Measurements from ENCODE around the gene RNU6-9. TPM values are rescaled to one million over a fixed set of nuclear protein-coding genes. Genes with fewer than 3 reads are reported as not detected.

The RNU6-9 gene
- total RNA-seq (ENCODE audit: low replicate concordance), result not detected in 2 replicates

DNA sequence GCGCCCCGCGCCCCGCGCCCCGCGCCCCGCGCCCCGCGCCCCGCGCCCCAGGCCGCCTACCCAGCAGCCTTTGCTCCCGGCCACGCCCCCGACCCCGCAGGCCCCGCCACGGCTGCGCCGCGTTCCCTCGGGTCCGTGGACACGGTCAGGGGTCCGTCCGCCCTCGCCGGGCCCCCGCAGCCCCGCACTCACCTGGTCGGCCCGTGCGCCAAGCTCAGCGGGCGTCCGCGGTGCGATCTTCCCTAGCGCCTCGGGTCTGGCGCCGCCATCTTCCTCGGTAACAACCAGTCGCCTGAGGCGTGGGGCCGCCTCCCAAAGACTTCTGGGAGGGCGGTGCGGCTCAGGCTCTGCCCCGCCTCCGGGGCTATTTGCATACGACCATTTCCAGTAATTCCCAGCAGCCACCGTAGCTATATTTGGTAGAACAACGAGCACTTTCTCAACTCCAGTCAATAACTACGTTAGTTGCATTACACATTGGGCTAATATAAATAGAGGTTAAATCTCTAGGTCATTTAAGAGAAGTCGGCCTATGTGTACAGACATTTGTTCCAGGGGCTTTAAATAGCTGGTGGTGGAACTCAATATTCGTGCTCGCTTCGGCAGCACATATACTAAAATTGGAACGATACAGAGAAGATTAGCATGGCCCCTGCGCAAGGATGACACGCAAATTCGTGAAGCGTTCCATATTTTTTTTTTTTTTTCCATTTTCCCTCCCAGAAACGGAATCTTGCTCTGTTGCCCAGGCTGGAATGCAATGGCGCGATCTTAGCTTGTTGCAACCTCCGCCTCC lies at the start of gene RNU6-9, which contains the start of gene MED16:
TSS of gene RNU6-9 (plus strand) at position 591 of the 796 bp plus-strand sequence.
TSS of gene MED16 (minus strand) at position 294 of the 796 bp plus-strand sequence. CDS start 2,056 bp downstream, outside the sequence.
- H3K27me3 Mint-ChIP-seq (ENCODE audit: insufficient read depth, low read depth), result peaks cover 14% of the 10 kb centered on the region
- H4K20me1 ChIP-seq (ENCODE audit: low read depth), result peaks cover 16% of the 10 kb centered on the region
- TF ChIP-seq, protein P1, sequence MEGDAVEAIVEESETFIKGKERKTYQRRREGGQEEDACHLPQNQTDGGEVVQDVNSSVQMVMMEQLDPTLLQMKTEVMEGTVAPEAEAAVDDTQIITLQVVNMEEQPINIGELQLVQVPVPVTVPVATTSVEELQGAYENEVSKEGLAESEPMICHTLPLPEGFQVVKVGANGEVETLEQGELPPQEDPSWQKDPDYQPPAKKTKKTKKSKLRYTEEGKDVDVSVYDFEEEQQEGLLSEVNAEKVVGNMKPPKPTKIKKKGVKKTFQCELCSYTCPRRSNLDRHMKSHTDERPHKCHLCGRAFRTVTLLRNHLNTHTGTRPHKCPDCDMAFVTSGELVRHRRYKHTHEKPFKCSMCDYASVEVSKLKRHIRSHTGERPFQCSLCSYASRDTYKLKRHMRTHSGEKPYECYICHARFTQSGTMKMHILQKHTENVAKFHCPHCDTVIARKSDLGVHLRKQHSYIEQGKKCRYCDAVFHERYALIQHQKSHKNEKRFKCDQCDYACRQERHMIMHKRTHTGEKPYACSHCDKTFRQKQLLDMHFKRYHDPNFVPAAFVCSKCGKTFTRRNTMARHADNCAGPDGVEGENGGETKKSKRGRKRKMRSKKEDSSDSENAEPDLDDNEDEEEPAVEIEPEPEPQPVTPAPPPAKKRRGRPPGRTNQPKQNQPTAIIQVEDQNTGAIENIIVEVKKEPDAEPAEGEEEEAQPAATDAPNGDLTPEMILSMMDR (IDR thresholded peaks at IDR 0.05), result no peak
- no peak for TF ChIP-seq EZH2phosphoT487 (IDR thresholded peaks at IDR 0.05)
- no peak for TF ChIP-seq EZH2 (IDR thresholded peaks at IDR 0.05)
- H3K4me1 Mint-ChIP-seq, result peaks cover 14% of the 10 kb centered on the region
- peaks cover 14% of the 10 kb centered on the region for H3F3A ChIP-seq (ENCODE audit: low read depth)
- H3K9me3 Mint-ChIP-seq, result no peaks in the 10 kb centered on the region
- no peaks in the 10 kb centered on the region for H3K27me3 ChIP-seq
- peak within 1 kb of the TSS; percentile 96 for H3K27ac ChIP-seq
- peak within 1 kb of the TSS; percentile 85 for H3K9ac ChIP-seq
- peaks cover 5% of the 10 kb centered on the region for H3K36me3 Mint-ChIP-seq
- H3K27ac Mint-ChIP-seq, result peak within 1 kb of the TSS; percentile 100
- peak within 1 kb of the TSS; percentile 95 for H3K4me3 Mint-ChIP-seq
- H3K4me1 ChIP-seq, result no peaks in the 10 kb centered on the region
- DNase-seq (ENCODE audit: low spot score), result peak; percentile 98
- peak within 1 kb of the TSS; percentile 97 for H3K4me3 ChIP-seq
- no peaks in the 10 kb centered on the region for H3K9me3 ChIP-seq (ENCODE audit: low read depth)
- peak within 1 kb of the TSS; percentile 95 for H3K4me2 ChIP-seq
- peak within 1 kb of the TSS; percentile 53 for H2AFZ ChIP-seq (replicated peaks)
- H3K79me2 ChIP-seq (ENCODE audit: low read depth), result peaks cover 15% of the 10 kb centered on the region
- no peaks in the 10 kb centered on the region for H3K36me3 ChIP-seq

DNA sequence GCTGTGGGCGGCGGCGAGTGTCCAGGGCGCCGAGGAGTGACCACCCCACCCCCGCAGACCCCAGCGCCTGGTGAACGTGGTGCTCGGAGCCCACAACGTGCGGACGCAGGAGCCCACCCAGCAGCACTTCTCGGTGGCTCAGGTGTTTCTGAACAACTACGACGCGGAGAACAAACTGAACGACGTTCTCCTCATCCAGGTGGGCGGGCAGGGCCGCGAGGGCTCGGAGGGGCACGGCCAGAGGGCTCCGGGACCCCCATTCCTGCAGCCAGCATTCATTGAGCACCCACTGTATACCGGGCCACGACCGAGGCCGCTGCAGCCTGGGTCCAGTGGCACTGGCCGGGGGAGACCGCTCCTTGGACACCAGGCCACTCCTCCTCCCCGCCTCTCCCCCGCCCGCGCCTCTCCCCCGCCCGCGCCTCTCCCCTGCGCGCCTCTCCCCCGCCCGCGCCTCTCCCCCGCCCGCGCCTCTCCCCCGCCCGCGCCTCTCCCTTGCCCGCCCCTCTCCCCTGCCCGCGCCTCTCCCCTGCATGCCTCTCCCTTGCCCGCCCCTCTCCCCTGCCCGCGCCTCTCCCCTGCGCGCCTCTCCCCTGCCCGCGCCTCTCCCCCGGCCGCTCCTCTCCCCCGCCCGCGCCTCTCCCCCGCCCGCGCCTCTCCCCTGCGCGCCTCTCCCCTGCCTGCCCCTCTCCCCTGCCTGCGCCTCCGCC lies 49.3 kb upstream of the RNU6-9 start:
- Mint-ChIP-seq H3K4me1 (peaks cover 17% of the 10 kb centered on the region), H3K36me3 (no peaks in the 10 kb centered on the region), H3K27ac (no peak overlapping the region), H3K27me3 (ENCODE audit: insufficient read depth, low read depth) (peaks cover 32% of the 10 kb centered on the region), H3K9me3 (peaks cover 3% of the 10 kb centered on the region), H3K4me3 (peak overlapping the region; percentile 64)
- Histone ChIP-seq H3F3A (ENCODE audit: low read depth) (peaks cover 18% of the 10 kb centered on the region), H4K20me1 (ENCODE audit: low read depth) (no peaks in the 10 kb centered on the region), H3K4me1 (peaks cover 3% of the 10 kb centered on the region), H3K4me3 (peak overlapping the region; percentile 41), H3K4me2 (peak overlapping the region; percentile 83), H3K36me3 (no peaks in the 10 kb centered on the region), H2AFZ (replicated peaks) (no peak overlapping the region), H3K27me3 (peaks cover 46% of the 10 kb centered on the region), H3K9ac (no peak overlapping the region), H3K27ac (no peak overlapping the region), H3K79me2 (ENCODE audit: low read depth) (no peaks in the 10 kb centered on the region), H3K9me3 (ENCODE audit: low read depth) (no peaks in the 10 kb centered on the region)
- TF ChIP-seq, protein P1 (IDR thresholded peaks at IDR 0.05), result no peak
- TF ChIP-seq EZH2 (IDR thresholded peaks at IDR 0.05) (peak; percentile 36), EZH2phosphoT487 (IDR thresholded peaks at IDR 0.05) (no peak)
- peak; percentile 42 for DNase-seq (ENCODE audit: low spot score)

DNA sequence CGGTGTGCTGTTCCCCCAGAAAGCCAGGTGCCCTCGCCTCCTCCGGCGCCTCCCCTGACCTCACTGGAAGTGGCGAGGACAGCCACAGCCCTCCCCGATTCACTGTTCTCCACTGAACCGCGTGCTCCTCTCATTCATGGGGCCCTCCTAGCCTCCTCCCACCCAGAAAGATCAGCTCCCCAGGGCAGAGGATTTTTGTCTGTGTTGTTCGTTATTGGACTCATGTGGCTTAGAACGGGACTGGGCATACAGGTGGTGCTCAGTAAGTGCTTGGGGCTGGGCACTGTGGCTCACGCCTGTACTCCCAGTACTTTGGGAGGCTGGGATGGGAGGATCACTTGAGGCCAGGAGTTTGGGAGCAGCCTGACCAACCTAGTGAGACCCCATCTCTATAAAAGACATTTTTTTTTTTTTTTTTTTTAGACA lies 48.7 kb upstream of the RNU6-9 start:
- H3K36me3 Mint-ChIP-seq, result no peaks in the 10 kb centered on the region
- no peak overlapping the region for H3K27ac Mint-ChIP-seq

More for the DNA sequence above, 48.7 kb upstream of the RNU6-9 start:
- Mint-ChIP-seq H3K4me1 (peaks cover 17% of the 10 kb centered on the region), H3K4me3 (peak overlapping the region; percentile 57), H3K9me3 (peaks cover 3% of the 10 kb centered on the region), H3K27me3 (ENCODE audit: insufficient read depth, low read depth) (peaks cover 32% of the 10 kb centered on the region)
- H4K20me1 ChIP-seq (ENCODE audit: low read depth), result no peaks in the 10 kb centered on the region
- H3K4me3 ChIP-seq, result no peak overlapping the region
- H3K4me1 ChIP-seq, result peaks cover 3% of the 10 kb centered on the region
- H2AFZ ChIP-seq (replicated peaks), result no peak overlapping the region
- H3K27me3 ChIP-seq, result peaks cover 46% of the 10 kb centered on the region
- peaks cover 18% of the 10 kb centered on the region for H3F3A ChIP-seq (ENCODE audit: low read depth)
- no peaks in the 10 kb centered on the region for H3K79me2 ChIP-seq (ENCODE audit: low read depth)
- H3K4me2 ChIP-seq, result no peak overlapping the region
- no peaks in the 10 kb centered on the region for H3K36me3 ChIP-seq
- peak; percentile 46 for DNase-seq (ENCODE audit: low spot score)
- TF ChIP-seq, protein P1 (IDR thresholded peaks at IDR 0.05), result no peak
- TF ChIP-seq EZH2phosphoT487 (IDR thresholded peaks at IDR 0.05), result no peak
- no peak for TF ChIP-seq EZH2 (IDR thresholded peaks at IDR 0.05)
- no peak overlapping the region for H3K27ac ChIP-seq
- no peaks in the 10 kb centered on the region for H3K9me3 ChIP-seq (ENCODE audit: low read depth)
- H3K9ac ChIP-seq, result no peak overlapping the region
